ENCODE data around the gene PGLYRP4.

DNA sequence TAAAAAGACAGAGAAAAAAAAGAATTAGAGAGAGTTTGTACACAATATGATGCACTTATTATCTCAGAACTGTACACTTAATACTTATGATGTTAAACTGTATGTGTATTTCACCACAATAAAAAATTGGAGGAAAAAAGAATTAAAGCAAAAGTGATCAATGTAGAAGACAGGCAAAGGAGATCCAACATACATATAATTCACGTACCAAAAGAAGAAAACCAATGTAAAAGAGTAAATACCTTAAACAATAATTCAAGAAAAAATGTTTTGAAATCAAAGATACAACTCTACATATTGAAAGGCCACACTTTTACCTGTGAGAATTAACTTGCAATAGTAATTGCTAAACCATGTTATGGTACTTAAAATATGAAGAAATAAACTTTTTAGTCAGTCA is 26.1 kb downstream of the PGLYRP4 start:
- TF ChIP-seq, protein P1, sequence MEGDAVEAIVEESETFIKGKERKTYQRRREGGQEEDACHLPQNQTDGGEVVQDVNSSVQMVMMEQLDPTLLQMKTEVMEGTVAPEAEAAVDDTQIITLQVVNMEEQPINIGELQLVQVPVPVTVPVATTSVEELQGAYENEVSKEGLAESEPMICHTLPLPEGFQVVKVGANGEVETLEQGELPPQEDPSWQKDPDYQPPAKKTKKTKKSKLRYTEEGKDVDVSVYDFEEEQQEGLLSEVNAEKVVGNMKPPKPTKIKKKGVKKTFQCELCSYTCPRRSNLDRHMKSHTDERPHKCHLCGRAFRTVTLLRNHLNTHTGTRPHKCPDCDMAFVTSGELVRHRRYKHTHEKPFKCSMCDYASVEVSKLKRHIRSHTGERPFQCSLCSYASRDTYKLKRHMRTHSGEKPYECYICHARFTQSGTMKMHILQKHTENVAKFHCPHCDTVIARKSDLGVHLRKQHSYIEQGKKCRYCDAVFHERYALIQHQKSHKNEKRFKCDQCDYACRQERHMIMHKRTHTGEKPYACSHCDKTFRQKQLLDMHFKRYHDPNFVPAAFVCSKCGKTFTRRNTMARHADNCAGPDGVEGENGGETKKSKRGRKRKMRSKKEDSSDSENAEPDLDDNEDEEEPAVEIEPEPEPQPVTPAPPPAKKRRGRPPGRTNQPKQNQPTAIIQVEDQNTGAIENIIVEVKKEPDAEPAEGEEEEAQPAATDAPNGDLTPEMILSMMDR (IDR thresholded peaks at IDR 0.05): no peak
- no peak for TF ChIP-seq ZFX (IDR thresholded peaks at IDR 0.05; ENCODE audit: borderline replicate concordance)

Measured in 22Rv1 (cell line).